ENCODE results near the gene TC2N. TPM values are rescaled to one million over a fixed set of nuclear protein-coding genes. Genes with fewer than 3 reads are reported as not detected.
"Not testable (repeated sequence)": the region's sequence is repeated elsewhere in the genome, so short reads cannot be mapped to it uniquely, and the experiment has no call there.

The TC2N gene
- total and polyA plus RNA-seq, 5 donors = 7.1 to 17.4 (median 14.7) TPM

GRCh38 chr14:91899806-91900205 is 32.5 kb upstream of the TC2N start:
- Histone ChIP-seq H3K4me3 (ENCODE audit: low read length) (no peak overlapping the region), H3K27ac (ENCODE audit: low read length) (peak overlapping the region; percentile 56), H3K27me3 (ENCODE audit: control insufficient read depth, insufficient read depth) (no peaks in the 10 kb centered on the region), H3K9me3 (ENCODE audit: control insufficient read depth, low read length) (no peaks in the 10 kb centered on the region), H3K4me1 (ENCODE audit: control insufficient read depth, insufficient read depth, low read length) (peaks cover 23% of the 10 kb centered on the region)
- DNase-seq = no peak
- no peak for ATAC-seq
- intact Hi-C loops (cut with DNase I) = no loop called here
- WGBS = 37% methylated on average over 4 of the region's 4 CpGs

- Histone ChIP-seq H3K4me3 (ENCODE audit: low read length) (no peak overlapping the region), H3K4me1 (ENCODE audit: control insufficient read depth, insufficient read depth, low read length) (peaks cover 20% of the 10 kb centered on the region), H3K27me3 (ENCODE audit: control insufficient read depth, insufficient read depth) (no peaks in the 10 kb centered on the region), H3K27ac (ENCODE audit: low read length) (peak overlapping the region; percentile 76), H3K9me3 (ENCODE audit: control insufficient read depth, low read length) (no peaks in the 10 kb centered on the region)
- intact Hi-C loops (cut with DNase I) = no loop called here
- 90% methylated on average over 4 of the region's 4 CpGs for WGBS
- DNase-seq (no peak), ATAC-seq (no peak)
These were observed 31.9 kb upstream of the TC2N start for GRCh38 chr14:91899213-91899612.

GRCh38 chr14:91898372-91898771 is 31.0 kb upstream of the TC2N start:
- intact Hi-C loops (cut with DNase I) = no loop called here
- Histone ChIP-seq H3K27me3 (ENCODE audit: control insufficient read depth, insufficient read depth) (no peaks in the 10 kb centered on the region), H3K4me1 (ENCODE audit: control insufficient read depth, insufficient read depth, low read length) (peaks cover 19% of the 10 kb centered on the region), H3K9me3 (ENCODE audit: control insufficient read depth, low read length) (no peaks in the 10 kb centered on the region), H3K27ac (ENCODE audit: low read length) (peak overlapping the region; percentile 33), H3K4me3 (ENCODE audit: low read length) (no peak overlapping the region)
- DNase-seq (no peak), ATAC-seq (no peak)
- 85% methylated on average over 5 of the region's 5 CpGs for WGBS

- H3K27me3 ChIP-seq (ENCODE audit: control insufficient read depth, insufficient read depth); ATAC-seq; intact Hi-C loops (cut with DNase I); DNase-seq; H3K4me3 ChIP-seq (ENCODE audit: low read length); H3K9me3 ChIP-seq (ENCODE audit: control insufficient read depth, low read length): not testable (repeated sequence)
- peak overlapping the region; percentile 49 for H3K27ac ChIP-seq (ENCODE audit: low read length)
- WGBS = 85% methylated on average over 5 of the region's 5 CpGs
- H3K4me1 ChIP-seq (ENCODE audit: control insufficient read depth, insufficient read depth, low read length) = peaks cover 18% of the 10 kb centered on the region
These were observed 30.4 kb upstream of the TC2N start for GRCh38 chr14:91897716-91898115.

GRCh38 chr14:91897106-91897701 is 29.9 kb upstream of the TC2N start:
- H3K9me3 ChIP-seq (ENCODE audit: control insufficient read depth, low read length) = no peaks in the 10 kb centered on the region
- H3K4me3 ChIP-seq (ENCODE audit: low read length) = no peak overlapping the region
- DNase-seq = peak; percentile 72 to 86 (median 74)
- WGBS = 45% methylated on average over 10 of the region's 10 CpGs
- peak overlapping the region; percentile 49 for H3K27ac ChIP-seq (ENCODE audit: low read length)
- no peaks in the 10 kb centered on the region for H3K27me3 ChIP-seq (ENCODE audit: control insufficient read depth, insufficient read depth)
- peak; percentile 70 to 71 for ATAC-seq
- H3K4me1 ChIP-seq (ENCODE audit: control insufficient read depth, insufficient read depth, low read length) = peaks cover 18% of the 10 kb centered on the region
- intact Hi-C loops (cut with DNase I) = no loop called here

- Histone ChIP-seq H3K27ac (ENCODE audit: low read length) (peak overlapping the region; percentile 49), H3K9me3 (ENCODE audit: control insufficient read depth, low read length) (no peaks in the 10 kb centered on the region), H3K4me3 (ENCODE audit: low read length) (no peak overlapping the region), H3K27me3 (ENCODE audit: control insufficient read depth, insufficient read depth) (no peaks in the 10 kb centered on the region), H3K4me1 (ENCODE audit: control insufficient read depth, insufficient read depth, low read length) (peaks cover 20% of the 10 kb centered on the region)
- ATAC-seq (no peak), DNase-seq (no peak)
- 91% methylated on average over 4 of the region's 4 CpGs for WGBS
- intact Hi-C loops (cut with DNase I) = no loop called here
These were observed 29.1 kb upstream of the TC2N start for GRCh38 chr14:91896419-91896818.

- no peak for ATAC-seq
- intact Hi-C loops (cut with DNase I) = no loop called here
- no peak overlapping the region for H3K27ac ChIP-seq (ENCODE audit: low read length)
- WGBS = 78% methylated on average over 4 of the region's 4 CpGs
- H3K4me1 ChIP-seq (ENCODE audit: control insufficient read depth, insufficient read depth, low read length) = peaks cover 25% of the 10 kb centered on the region
- H3K4me3 ChIP-seq (ENCODE audit: low read length) = no peak overlapping the region
- H3K27me3 ChIP-seq (ENCODE audit: control insufficient read depth, insufficient read depth) = no peaks in the 10 kb centered on the region
- no peak for DNase-seq
- no peaks in the 10 kb centered on the region for H3K9me3 ChIP-seq (ENCODE audit: control insufficient read depth, low read length)
These were observed 26.3 kb upstream of the TC2N start for GRCh38 chr14:91893669-91894068.

- WGBS = 27% methylated on average over 7 of the region's 7 CpGs
- intact Hi-C loops (cut with DNase I) = no loop called here
- Histone ChIP-seq H3K9me3 (ENCODE audit: control insufficient read depth, low read length) (no peaks in the 10 kb centered on the region), H3K27me3 (ENCODE audit: control insufficient read depth, insufficient read depth) (no peaks in the 10 kb centered on the region), H3K27ac (ENCODE audit: low read length) (no peak overlapping the region), H3K4me1 (ENCODE audit: control insufficient read depth, insufficient read depth, low read length) (peaks cover 25% of the 10 kb centered on the region), H3K4me3 (ENCODE audit: low read length) (no peak overlapping the region)
- DNase-seq (no peak), ATAC-seq (no peak)
These were observed 25.7 kb upstream of the TC2N start for GRCh38 chr14:91893007-91893406.

- ATAC-seq (peak; percentile 12 to 46), DNase-seq (peak in 1 of 3 donors; percentile 44)
- Histone ChIP-seq H3K4me1 (ENCODE audit: control insufficient read depth, insufficient read depth, low read length) (peaks cover 20% of the 10 kb centered on the region), H3K9me3 (ENCODE audit: control insufficient read depth, low read length) (no peaks in the 10 kb centered on the region), H3K27ac (ENCODE audit: low read length) (peak overlapping the region; percentile 3), H3K27me3 (ENCODE audit: control insufficient read depth, insufficient read depth) (no peaks in the 10 kb centered on the region), H3K4me3 (ENCODE audit: low read length) (no peak overlapping the region)
- 59% methylated on average over 3 of the region's 3 CpGs for WGBS
- intact Hi-C loops (cut with DNase I) = no loop called here
These were observed 24.4 kb upstream of the TC2N start for GRCh38 chr14:91891721-91892220.

- DNase-seq = no peak
- WGBS = 86% methylated on average over 5 of the region's 5 CpGs
- no peak for ATAC-seq
- intact Hi-C loops (cut with DNase I) = no loop called here
- peaks cover 15% of the 10 kb centered on the region for H3K4me1 ChIP-seq (ENCODE audit: control insufficient read depth, insufficient read depth, low read length)
- no peak overlapping the region for H3K27ac ChIP-seq (ENCODE audit: low read length)
- H3K9me3 ChIP-seq (ENCODE audit: control insufficient read depth, low read length) = no peaks in the 10 kb centered on the region
- H3K27me3 ChIP-seq (ENCODE audit: control insufficient read depth, insufficient read depth) = no peaks in the 10 kb centered on the region
- H3K4me3 ChIP-seq (ENCODE audit: low read length) = no peak overlapping the region
These were observed 23.8 kb upstream of the TC2N start for GRCh38 chr14:91891101-91891500.

- H3K9me3 ChIP-seq (ENCODE audit: control insufficient read depth, low read length) = no peaks in the 10 kb centered on the region
- H3K4me1 ChIP-seq (ENCODE audit: control insufficient read depth, insufficient read depth, low read length) = peaks cover 15% of the 10 kb centered on the region
- 39% methylated on average over 5 of the region's 5 CpGs for WGBS
- H3K27me3 ChIP-seq (ENCODE audit: control insufficient read depth, insufficient read depth) = no peaks in the 10 kb centered on the region
- intact Hi-C loops (cut with DNase I) = no loop called here
- DNase-seq = peak in 2 of 3 donors; percentile 66 to 71
- no peak overlapping the region for H3K4me3 ChIP-seq (ENCODE audit: low read length)
- peak overlapping the region; percentile 48 for H3K27ac ChIP-seq (ENCODE audit: low read length)
- ATAC-seq = peak; percentile 4 to 5
These were observed 23.0 kb upstream of the TC2N start for GRCh38 chr14:91890291-91890749.
